Neuronal stem cell (in vitro differentiated cells): Measurements from ENCODE around the gene PKDREJ.

Source experiments
- DNase-seq: peaks from one replicate; pipeline ENCODE4 v3.0.0-alpha.2; 2013; ENCODE audit warnings: low spot score
- H2AFZ ChIP-seq: one replicate; pipeline ENCODE4 v1.6.1; 2013; ENCODE audit warnings: mild to moderate bottlenecking, low read length, inconsistent platforms
- H2AK5ac ChIP-seq: 2 replicates; pipeline ENCODE4 v1.6.1; 2013; ENCODE audit warnings: low read depth, mild to moderate bottlenecking, inconsistent platforms, low read length, moderate library complexity, mixed read lengths
- H2BK120ac ChIP-seq: 2 replicates; pipeline ENCODE4 v1.6.1; 2013; ENCODE audit warnings: low read depth, mild to moderate bottlenecking, inconsistent platforms, low read length, moderate library complexity, mixed read lengths
- H2BK12ac ChIP-seq: one replicate; pipeline ENCODE4 v1.6.1; 2013; ENCODE audit warnings: low read length, inconsistent platforms
- H2BK15ac ChIP-seq: 2 replicates; pipeline ENCODE4 v1.6.1; 2013; ENCODE audit warnings: mild to moderate bottlenecking, low read length, inconsistent platforms, mixed read lengths
- H2BK5ac ChIP-seq: one replicate; pipeline ENCODE4 v1.6.1; 2013; ENCODE audit warnings: inconsistent platforms, mild to moderate bottlenecking, low read length, moderate library complexity
- H3K14ac ChIP-seq: one replicate; pipeline ENCODE4 v1.6.1; 2013; ENCODE audit warnings: low read length, inconsistent platforms
- H3K18ac ChIP-seq: 2 replicates; pipeline ENCODE4 v1.6.1; 2013; ENCODE audit warnings: low read length, inconsistent platforms
- H3K23ac ChIP-seq: 2 replicates; pipeline ENCODE4 v1.6.1; 2013; ENCODE audit warnings: low read depth, mild to moderate bottlenecking, mixed read lengths, low read length, inconsistent platforms; ENCODE audit not compliant: poor library complexity
- H3K27ac ChIP-seq: replicated peaks from 3 replicates; pipeline ENCODE4 v1.5.1; 2013; ENCODE audit warnings: low read length, inconsistent platforms
- H3K27me3 ChIP-seq, 3 experiments: 2 replicates each; pipeline ENCODE4 v1.6.1; 2013; ENCODE audit warnings: low read length in 3 of 3, mild to moderate bottlenecking in 2 of 3, inconsistent platforms in 1 of 3, low read depth in 1 of 3, mixed read lengths in 1 of 3, moderate library complexity in 1 of 3; ENCODE audit not compliant: control insufficient read depth in 3 of 3, insufficient read depth in 3 of 3
- H3K36me3 ChIP-seq, 2 donors: replicated peaks in 1 of 2; 2 replicates each; pipeline ENCODE4 v1.6.1; 2013; ENCODE audit warnings: low read length in 2 of 2; ENCODE audit not compliant: control insufficient read depth in 2 of 2, insufficient read depth in 2 of 2
- H3K4ac ChIP-seq: 2 replicates; pipeline ENCODE4 v1.6.1; 2013; ENCODE audit warnings: inconsistent platforms, mild to moderate bottlenecking, low read length, moderate library complexity
- H3K4me1 ChIP-seq, 2 donors: 1 replicate in 1 of 2; 2 replicates in 1 of 2; pipeline ENCODE4 v1.6.1; 2013; ENCODE audit warnings: low read length in 2 of 2, low read depth in 1 of 2; ENCODE audit not compliant: control insufficient read depth in 2 of 2, insufficient read depth in 1 of 2
- H3K4me2 ChIP-seq: one replicate; pipeline ENCODE4 v1.6.1; 2013; ENCODE audit warnings: mild to moderate bottlenecking, low read length, inconsistent platforms; ENCODE audit not compliant: insufficient read depth, poor library complexity, severe bottlenecking
- H3K4me3 ChIP-seq, 2 donors: 2 replicates each; pipeline ENCODE4 v1.5.1; 2013; ENCODE audit warnings: low read length in 2 of 2, mild to moderate bottlenecking in 2 of 2, inconsistent platforms in 1 of 2, moderate library complexity in 1 of 2
- H3K79me1 ChIP-seq: one replicate; pipeline ENCODE4 v1.6.1; 2013; ENCODE audit warnings: low read depth, mild to moderate bottlenecking, inconsistent platforms, low read length, moderate library complexity
- H3K9ac ChIP-seq: one replicate; pipeline ENCODE4 v1.6.1; 2013; ENCODE audit warnings: mild to moderate bottlenecking, low read depth, low read length, inconsistent platforms; ENCODE audit not compliant: poor library complexity
- H3K9me3 ChIP-seq, 2 donors: replicated peaks in 1 of 2; 2 replicates each; pipeline versions ENCODE3 to v1.6.1; 2013; ENCODE audit warnings: low read length in 2 of 2, mild to moderate bottlenecking in 2 of 2, inconsistent platforms in 1 of 2, low read depth in 1 of 2, mixed read lengths in 1 of 2, moderate library complexity in 1 of 2; ENCODE audit not compliant: control insufficient read depth in 2 of 2, insufficient read depth in 1 of 2
- H4K8ac ChIP-seq: one replicate; pipeline ENCODE4 v1.6.1; 2013; ENCODE audit warnings: low read depth, mild to moderate bottlenecking, inconsistent platforms, low read length, moderate library complexity
- H4K91ac ChIP-seq: one replicate; pipeline ENCODE4 v1.6.1; 2013; ENCODE audit warnings: low read length, low read depth, mild to moderate bottlenecking, inconsistent platforms; ENCODE audit not compliant: poor library complexity
- WGBS, 2 donors: extraction: QIAGEN DNeasy Blood & Tissue Kit; methylation state at CpG; one replicate each; pipeline ENCODE4 v1.1.7; 2013; ENCODE audit warnings: missing lambda C conversion rate in 2 of 2, mixed read lengths in 1 of 2; ENCODE audit not compliant: insufficient read length in 2 of 2, insufficient replicate concordance in 1 of 2; ENCODE audit errors: extremely low coverage in 2 of 2; 5-methylcytosine and 5-hydroxymethylcytosine counted together

Gene PKDREJ

GRCh38 chr22:46230262-46230901 is 32.8 kb downstream of the PKDREJ start:
- peaks cover 0 to 5% of the 10 kb centered on the region in 2 donors for H3K36me3 ChIP-seq
- H3K14ac ChIP-seq = no peak overlapping the region
- no peak for DNase-seq
- H4K8ac ChIP-seq = no peak overlapping the region
- H2AK5ac ChIP-seq = no peak overlapping the region
- no peak overlapping the region for H2BK12ac ChIP-seq
- no peak overlapping the region for H3K4me2 ChIP-seq
- no peak overlapping the region for H3K23ac ChIP-seq
- no CpG with 5 or more reads among the region's 13 CpGs for WGBS, 2 donors
- no peak overlapping the region for H4K91ac ChIP-seq
- H3K4ac ChIP-seq = no peak overlapping the region
- no peaks in the 10 kb centered on the region for H3K79me1 ChIP-seq
- peaks cover 0 to 5% (median 0%) of the 10 kb centered on the region in 3 experiments for H3K27me3 ChIP-seq
- peaks cover 0 to 5% of the 10 kb centered on the region in 2 donors for H3K9me3 ChIP-seq
- H3K9ac ChIP-seq = no peak overlapping the region
- H2BK5ac ChIP-seq = no peak overlapping the region
- no peak overlapping the region for H2BK120ac ChIP-seq
- H2BK15ac ChIP-seq = no peak overlapping the region
- H3K27ac ChIP-seq = no peak overlapping the region
- peaks cover 0 to under 1% of the 10 kb centered on the region in 2 donors for H3K4me1 ChIP-seq
- H2AFZ ChIP-seq = no peak overlapping the region
- no peak overlapping the region for H3K4me3 ChIP-seq
- no peak overlapping the region for H3K18ac ChIP-seq

- H3K36me3 ChIP-seq = peaks cover 0 to 6% of the 10 kb centered on the region in 2 donors
- H2AK5ac ChIP-seq = no peak overlapping the region
- H3K4ac ChIP-seq = no peak overlapping the region
- H2AFZ ChIP-seq = no peak overlapping the region
- no peak overlapping the region for H2BK5ac ChIP-seq
- no peak overlapping the region for H3K27ac ChIP-seq
- H3K9ac ChIP-seq = no peak overlapping the region
- H3K18ac ChIP-seq = no peak overlapping the region
- peaks cover 0 to 1% of the 10 kb centered on the region in 2 donors for H3K4me1 ChIP-seq
- no peak overlapping the region for H4K8ac ChIP-seq
- no peak overlapping the region for H4K91ac ChIP-seq
- no peak overlapping the region for H3K23ac ChIP-seq
- H3K79me1 ChIP-seq = no peaks in the 10 kb centered on the region
- no CpG with 5 or more reads among the region's 8 CpGs for WGBS, 2 donors
- H3K4me3 ChIP-seq = no peak overlapping the region
- DNase-seq = no peak
- H3K14ac ChIP-seq = no peak overlapping the region
- no peak overlapping the region for H2BK15ac ChIP-seq
- H2BK12ac ChIP-seq = no peak overlapping the region
- H3K9me3 ChIP-seq = peaks cover 0 to 6% of the 10 kb centered on the region in 2 donors
- H2BK120ac ChIP-seq = no peak overlapping the region
- H3K4me2 ChIP-seq = no peak overlapping the region
- peaks cover 0 to 6% (median 0%) of the 10 kb centered on the region in 3 experiments for H3K27me3 ChIP-seq
Measured at GRCh38 chr22:46229701-46230100, 33.4 kb downstream of the PKDREJ start.

GRCh38 chr22:46226577-46226976 is 36.6 kb downstream of the PKDREJ start:
- no CpG with 5 or more reads among the region's 7 CpGs for WGBS, 2 donors
- H2AFZ ChIP-seq = no peak overlapping the region
- no peak overlapping the region for H3K9ac ChIP-seq
- no peak overlapping the region for H3K18ac ChIP-seq
- H3K23ac ChIP-seq = no peak overlapping the region
- DNase-seq = no peak
- no peak overlapping the region for H2AK5ac ChIP-seq
- H3K79me1 ChIP-seq = no peaks in the 10 kb centered on the region
- peaks cover 1 to 4% of the 10 kb centered on the region in 2 donors for H3K4me1 ChIP-seq
- H3K27ac ChIP-seq = no peak overlapping the region
- peaks cover 0 to 6% of the 10 kb centered on the region in 2 donors for H3K36me3 ChIP-seq
- no peak overlapping the region for H4K8ac ChIP-seq
- peaks cover 0 to 6% (median 0%) of the 10 kb centered on the region in 3 experiments for H3K27me3 ChIP-seq
- no peak overlapping the region for H3K4me2 ChIP-seq
- no peak overlapping the region for H3K14ac ChIP-seq
- H3K4ac ChIP-seq = no peak overlapping the region
- no peak overlapping the region for H2BK5ac ChIP-seq
- no peak overlapping the region for H2BK15ac ChIP-seq
- H3K4me3 ChIP-seq = no peak overlapping the region
- H2BK12ac ChIP-seq = no peak overlapping the region
- peaks cover 0 to 6% of the 10 kb centered on the region in 2 donors for H3K9me3 ChIP-seq
- no peak overlapping the region for H2BK120ac ChIP-seq
- H4K91ac ChIP-seq = no peak overlapping the region

GRCh38 chr22:46225631-46226030 is 37.5 kb downstream of the PKDREJ start:
- Histone ChIP-seq H2AK5ac (no peak overlapping the region), H3K27me3 (peaks cover 0 to 6% (median 0%) of the 10 kb centered on the region in 3 experiments), H2AFZ (no peak overlapping the region), H2BK120ac (no peak overlapping the region), H3K27ac (no peak overlapping the region), H3K18ac (no peak overlapping the region), H3K36me3 (peaks cover 0 to 6% of the 10 kb centered on the region in 2 donors), H3K9me3 (peaks cover 0 to 6% of the 10 kb centered on the region in 2 donors), H3K4me1 (peaks cover 1 to 4% of the 10 kb centered on the region in 2 donors), H3K9ac (peak overlapping the region; percentile 73), H2BK15ac (no peak overlapping the region), H3K79me1 (no peaks in the 10 kb centered on the region), H3K4me2 (no peak overlapping the region), H3K14ac (peak overlapping the region; percentile 83), H4K8ac (peak overlapping the region; percentile 83), H3K23ac (peak overlapping the region; percentile 46), H4K91ac (no peak overlapping the region), H3K4ac (peak overlapping the region; percentile 20), H3K4me3 (peak overlapping the region in 1 of 2 donors; percentile 69), H2BK5ac (no peak overlapping the region), H2BK12ac (no peak overlapping the region)
- no CpG with 5 or more reads among the region's 7 CpGs for WGBS, 2 donors
- no peak for DNase-seq
